GM23338 (cell line): Measurements from ENCODE around the gene NNAT. TPM values are rescaled to one million over a fixed set of nuclear protein-coding genes. Genes with fewer than 3 reads are reported as not detected.

Experiments
- ATAC-seq: fragments of 200-7000 bp; cut with Tn5 transposase; 3 replicates; pipeline ENCODE4 v1.9.1; 2020
- DNase-seq: peaks from one replicate; pipeline ENCODE4 v3.0.0-alpha.2; 2015; ENCODE audit warnings: low spot score
- H2AFZ ChIP-seq: fragments of 200-600 bp; sonication (generic); 2 replicates; pipeline ENCODE4 v1.8.0; 2016; ENCODE audit warnings: antibody characterized with exemption, mild to moderate bottlenecking, moderate library complexity
- H3F3A ChIP-seq: fragments of 200-600 bp; sonication (generic); replicated peaks from 2 replicates; pipeline ENCODE4 v1.8.0; 2017; ENCODE audit warnings: antibody characterized with exemption, mixed run types, low read depth
- H3K27ac ChIP-seq: fragments of 200-600 bp; sonication (generic); 2 replicates; pipeline ENCODE4 v1.6.1; 2016; ENCODE audit warnings: low read depth
- H3K27me3 ChIP-seq: fragments of 200-600 bp; sonication (generic); 2 replicates; pipeline ENCODE4 v1.8.0; 2016; ENCODE audit warnings: mild to moderate bottlenecking, mixed run types, moderate library complexity; ENCODE audit not compliant: insufficient read depth
- H3K36me3 ChIP-seq: fragments of 200-600 bp; sonication (generic); 2 replicates; pipeline ENCODE4 v1.8.0; 2016; ENCODE audit warnings: mild to moderate bottlenecking; ENCODE audit not compliant: insufficient read depth
- H3K4me1 ChIP-seq: fragments of 200-600 bp; sonication (generic); 2 replicates; pipeline ENCODE4 v1.8.0; 2016; ENCODE audit warnings: mild to moderate bottlenecking, moderate library complexity; ENCODE audit not compliant: insufficient read depth
- H3K4me2 ChIP-seq: fragments of 200-600 bp; sonication (generic); 2 replicates; pipeline ENCODE4 v1.7.1; 2017; ENCODE audit warnings: mixed run types
- H3K4me3 ChIP-seq: fragments of 200-600 bp; sonication (generic); 2 replicates; pipeline ENCODE4 v1.6.1; 2016; ENCODE audit warnings: mixed run types
- H3K79me2 ChIP-seq: fragments of 200-600 bp; sonication (generic); replicated peaks from 2 replicates; pipeline ENCODE4 v1.8.0; 2017; ENCODE audit warnings: mild to moderate bottlenecking; ENCODE audit not compliant: insufficient read depth
- H3K9me2 ChIP-seq: fragments of 200-600 bp; sonication (generic); 2 replicates; pipeline ENCODE4 v1.8.0; 2017; ENCODE audit not compliant: insufficient read depth
- H4K20me1 ChIP-seq: fragments of 200-600 bp; sonication (generic); replicated peaks from 2 replicates; pipeline ENCODE4 v1.8.0; 2017; ENCODE audit warnings: mild to moderate bottlenecking; ENCODE audit not compliant: insufficient read depth
- H3K27ac Mint-ChIP-seq: 2 replicates; pipeline ENCODE4 v1.8.0; 2020; ENCODE audit warnings: inconsistent platforms, mild to moderate bottlenecking, moderate library complexity, mixed read lengths
- H3K27me3 Mint-ChIP-seq: 3 replicates; pipeline ENCODE4 v1.8.0; 2022; ENCODE audit warnings: low read depth, mild to moderate bottlenecking, moderate library complexity, mixed read lengths, inconsistent platforms; ENCODE audit not compliant: insufficient read depth, poor library complexity
- H3K36me3 Mint-ChIP-seq: 3 replicates; pipeline ENCODE4 v1.8.0; 2021; ENCODE audit warnings: low read depth, mild to moderate bottlenecking, inconsistent platforms, moderate library complexity, mixed read lengths
- H3K4me1 Mint-ChIP-seq: 3 replicates; pipeline ENCODE4 v1.8.0; 2020; ENCODE audit warnings: mild to moderate bottlenecking, inconsistent platforms, mixed read lengths
- H3K4me3 Mint-ChIP-seq: 3 replicates; pipeline ENCODE4 v1.8.0; 2021; ENCODE audit warnings: moderate library complexity, mild to moderate bottlenecking, inconsistent platforms, mixed read lengths
- H3K9me3 Mint-ChIP-seq: 3 replicates; pipeline ENCODE4 v1.8.0; 2020; ENCODE audit warnings: moderate library complexity, mild to moderate bottlenecking, inconsistent platforms, mixed read lengths
- CREB1 ChIP-seq: fragments of 250-450 bp; sonication (Bioruptor Pico); IDR thresholded peaks from 2 replicates; pipeline ENCODE4 v1.5.0; 2020; ENCODE audit warnings: low read depth, mild to moderate bottlenecking, moderate library complexity
- CTCF ChIP-seq, 2 experiments: fragments of 200-600 bp in 1 of 2; sonication (generic) in 1 of 2; conservative IDR thresholded peaks; 2 replicates each; pipeline versions ENCODE4 v1.5.1 to v1.6.1; 2016 to 2017; ENCODE audit warnings: antibody characterized with exemption in 2 of 2, low read depth in 2 of 2, mild to moderate bottlenecking in 2 of 2, moderate library complexity in 1 of 2
- ETS1 ChIP-seq: IDR thresholded peaks from 2 replicates; pipeline ENCODE4 v1.6.1; 2016; ENCODE audit warnings: antibody characterized with exemption
- EZH2 ChIP-seq: fragments of 200-600 bp; sonication (generic); IDR thresholded peaks from one replicate; pipeline ENCODE4 v1.8.0; 2017; ENCODE audit warnings: antibody characterized with exemption, mild to moderate bottlenecking, low read depth; ENCODE audit not compliant: unreplicated experiment
- EZH2phosphoT487 ChIP-seq: fragments of 200-600 bp; sonication (generic); IDR thresholded peaks from one replicate; pipeline ENCODE4 v1.8.1; 2018; ENCODE audit warnings: antibody characterized with exemption; ENCODE audit not compliant: unreplicated experiment
- JUNB ChIP-seq: IDR thresholded peaks from one replicate; pipeline ENCODE4 v1.6.1; 2016; ENCODE audit warnings: antibody characterized with exemption; ENCODE audit not compliant: unreplicated experiment
- NANOG ChIP-seq: IDR thresholded peaks from 2 replicates; pipeline ENCODE4 v1.6.1; 2016; ENCODE audit warnings: antibody characterized with exemption, borderline replicate concordance
- POLR2AphosphoS5 ChIP-seq: IDR thresholded peaks from 2 replicates; pipeline ENCODE4 v1.6.1; 2016; ENCODE audit warnings: antibody characterized with exemption, low read depth
- REST ChIP-seq: IDR thresholded peaks from one replicate; pipeline ENCODE4 v1.6.1; 2018; ENCODE audit warnings: antibody characterized with exemption; ENCODE audit not compliant: unreplicated experiment
- STAT1 ChIP-seq: IDR thresholded peaks from one replicate; pipeline ENCODE4 v1.6.1; 2016; ENCODE audit warnings: antibody characterized with exemption; ENCODE audit not compliant: unreplicated experiment
- ZNF114 ChIP-seq: fragments of 250-450 bp; sonication (Bioruptor Pico); IDR thresholded peaks from 2 replicates; pipeline ENCODE4 v1.5.0; 2020; ENCODE audit warnings: mild to moderate bottlenecking, moderate library complexity
- ZNF331 ChIP-seq: fragments of 250-450 bp; sonication (Bioruptor Pico); IDR thresholded peaks from 2 replicates; pipeline ENCODE4 v1.5.0; 2020; ENCODE audit warnings: low read depth, mild to moderate bottlenecking, moderate library complexity
- polyA plus RNA-seq: library from polyadenylated mRNA; unstranded; fragments of >200 nt; fragmentation: Nextera tagmentation; extraction: Ambion mirVana; gene quantifications from 2 replicates; pipeline ENCODE4 v1.2.1, GENCODE V29; 2016
- total RNA-seq: library from RNA; depleted of rRNA; stranded (reverse); fragments of >200 nt; shearing (Covaris generic); gene quantifications from 2 replicates; pipeline ENCODE4 v1.2.3, GENCODE V29; 2014
- TF ChIP-seq, protein P1 (sequence below): fragments of 250-450 bp; sonication (Bioruptor Pico); IDR thresholded peaks from 2 replicates; pipeline ENCODE4 v1.5.0; 2020; ENCODE audit warnings: mild to moderate bottlenecking, moderate library complexity

The NNAT gene
- total and polyA plus RNA-seq, 2 experiments from 2014 or later, result 4.3 to 4.9 TPM

GRCh38 chr20:37513779-37514359 is 7.2 kb upstream of the NNAT start:
- H3K36me3 Mint-ChIP-seq, result peaks cover 50% of the 10 kb centered on the region
- H3K4me1 Mint-ChIP-seq, result peaks cover 33% of the 10 kb centered on the region
- H3K9me3 Mint-ChIP-seq, result no peaks in the 10 kb centered on the region
- no peak overlapping the region for H3K4me3 ChIP-seq
- no peak for ATAC-seq
- H3K27ac ChIP-seq, result no peak overlapping the region
- H3F3A ChIP-seq, result no peaks in the 10 kb centered on the region
- H3K27me3 ChIP-seq, result no peaks in the 10 kb centered on the region
- H2AFZ ChIP-seq, result no peak overlapping the region
- no peak overlapping the region for H3K4me3 Mint-ChIP-seq
- no peak for TF ChIP-seq EZH2phosphoT487
- no peak for TF ChIP-seq JUNB
- TF ChIP-seq ZNF114 (CRISPR knock-in tag), result no peak
- no peak for TF ChIP-seq STAT1
- TF ChIP-seq ZNF331 (CRISPR knock-in tag), result no peak
- TF ChIP-seq CTCF (conservative IDR thresholded peaks at IDR 0.05; ENCODE audit: low read depth in 2 of 2), result no peak
- no peak for TF ChIP-seq CREB1 (CRISPR knock-in tag)
- no peak for TF ChIP-seq EZH2
- TF ChIP-seq ETS1, result no peak
- TF ChIP-seq REST, result no peak
- no peak for TF ChIP-seq NANOG
- TF ChIP-seq, protein P1, sequence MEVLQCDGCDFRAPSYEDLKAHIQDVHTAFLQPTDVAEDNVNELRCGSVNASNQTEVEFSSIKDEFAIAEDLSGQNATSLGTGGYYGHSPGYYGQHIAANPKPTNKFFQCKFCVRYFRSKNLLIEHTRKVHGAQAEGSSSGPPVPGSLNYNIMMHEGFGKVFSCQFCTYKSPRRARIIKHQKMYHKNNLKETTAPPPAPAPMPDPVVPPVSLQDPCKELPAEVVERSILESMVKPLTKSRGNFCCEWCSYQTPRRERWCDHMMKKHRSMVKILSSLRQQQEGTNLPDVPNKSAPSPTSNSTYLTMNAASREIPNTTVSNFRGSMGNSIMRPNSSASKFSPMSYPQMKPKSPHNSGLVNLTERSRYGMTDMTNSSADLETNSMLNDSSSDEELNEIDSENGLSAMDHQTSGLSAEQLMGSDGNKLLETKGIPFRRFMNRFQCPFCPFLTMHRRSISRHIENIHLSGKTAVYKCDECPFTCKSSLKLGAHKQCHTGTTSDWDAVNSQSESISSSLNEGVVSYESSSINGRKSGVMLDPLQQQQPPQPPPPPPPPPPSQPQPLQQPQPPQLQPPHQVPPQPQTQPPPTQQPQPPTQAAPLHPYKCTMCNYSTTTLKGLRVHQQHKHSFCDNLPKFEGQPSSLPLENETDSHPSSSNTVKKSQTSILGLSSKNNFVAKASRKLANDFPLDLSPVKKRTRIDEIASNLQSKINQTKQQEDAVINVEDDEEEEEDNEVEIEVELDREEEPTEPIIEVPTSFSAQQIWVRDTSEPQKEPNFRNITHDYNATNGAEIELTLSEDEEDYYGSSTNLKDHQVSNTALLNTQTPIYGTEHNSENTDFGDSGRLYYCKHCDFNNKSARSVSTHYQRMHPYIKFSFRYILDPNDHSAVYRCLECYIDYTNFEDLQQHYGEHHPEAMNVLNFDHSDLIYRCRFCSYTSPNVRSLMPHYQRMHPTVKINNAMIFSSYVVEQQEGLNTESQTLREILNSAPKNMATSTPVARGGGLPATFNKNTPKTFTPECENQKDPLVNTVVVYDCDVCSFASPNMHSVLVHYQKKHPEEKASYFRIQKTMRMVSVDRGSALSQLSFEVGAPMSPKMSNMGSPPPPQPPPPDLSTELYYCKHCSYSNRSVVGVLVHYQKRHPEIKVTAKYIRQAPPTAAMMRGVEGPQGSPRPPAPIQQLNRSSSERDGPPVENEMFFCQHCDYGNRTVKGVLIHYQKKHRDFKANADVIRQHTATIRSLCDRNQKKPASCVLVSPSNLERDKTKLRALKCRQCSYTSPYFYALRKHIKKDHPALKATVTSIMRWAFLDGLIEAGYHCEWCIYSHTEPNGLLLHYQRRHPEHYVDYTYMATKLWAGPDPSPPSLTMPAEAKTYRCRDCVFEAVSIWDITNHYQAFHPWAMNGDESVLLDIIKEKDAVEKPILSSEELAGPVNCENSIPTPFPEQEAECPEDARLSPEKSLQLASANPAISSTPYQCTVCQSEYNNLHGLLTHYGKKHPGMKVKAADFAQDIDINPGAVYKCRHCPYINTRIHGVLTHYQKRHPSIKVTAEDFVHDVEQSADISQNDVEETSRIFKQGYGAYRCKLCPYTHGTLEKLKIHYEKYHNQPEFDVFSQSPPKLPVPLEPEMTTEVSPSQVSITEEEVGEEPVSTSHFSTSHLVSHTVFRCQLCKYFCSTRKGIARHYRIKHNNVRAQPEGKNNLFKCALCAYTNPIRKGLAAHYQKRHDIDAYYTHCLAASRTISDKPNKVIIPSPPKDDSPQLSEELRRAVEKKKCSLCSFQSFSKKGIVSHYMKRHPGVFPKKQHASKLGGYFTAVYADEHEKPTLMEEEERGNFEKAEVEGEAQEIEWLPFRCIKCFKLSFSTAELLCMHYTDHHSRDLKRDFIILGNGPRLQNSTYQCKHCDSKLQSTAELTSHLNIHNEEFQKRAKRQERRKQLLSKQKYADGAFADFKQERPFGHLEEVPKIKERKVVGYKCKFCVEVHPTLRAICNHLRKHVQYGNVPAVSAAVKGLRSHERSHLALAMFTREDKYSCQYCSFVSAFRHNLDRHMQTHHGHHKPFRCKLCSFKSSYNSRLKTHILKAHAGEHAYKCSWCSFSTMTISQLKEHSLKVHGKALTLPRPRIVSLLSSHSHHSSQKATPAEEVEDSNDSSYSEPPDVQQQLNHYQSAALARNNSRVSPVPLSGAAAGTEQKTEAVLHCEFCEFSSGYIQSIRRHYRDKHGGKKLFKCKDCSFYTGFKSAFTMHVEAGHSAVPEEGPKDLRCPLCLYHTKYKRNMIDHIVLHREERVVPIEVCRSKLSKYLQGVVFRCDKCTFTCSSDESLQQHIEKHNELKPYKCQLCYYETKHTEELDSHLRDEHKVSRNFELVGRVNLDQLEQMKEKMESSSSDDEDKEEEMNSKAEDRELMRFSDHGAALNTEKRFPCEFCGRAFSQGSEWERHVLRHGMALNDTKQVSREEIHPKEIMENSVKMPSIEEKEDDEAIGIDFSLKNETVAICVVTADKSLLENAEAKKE (CRISPR knock-in tag), result no peak
- no peak for TF ChIP-seq POLR2AphosphoS5
- H4K20me1 ChIP-seq, result peaks cover 46% of the 10 kb centered on the region
- H3K4me2 ChIP-seq, result no peak overlapping the region
- H3K27me3 Mint-ChIP-seq, result no peaks in the 10 kb centered on the region
- peaks cover 9% of the 10 kb centered on the region; the same call in 1 of the 2 replicates for H3K36me3 ChIP-seq
- H3K4me1 ChIP-seq, result peaks cover 26% of the 10 kb centered on the region
- no peaks in the 10 kb centered on the region for H3K9me2 ChIP-seq
- H3K27ac Mint-ChIP-seq, result no peak overlapping the region
- DNase-seq, result no peak
- H3K79me2 ChIP-seq, result peaks cover 40% of the 10 kb centered on the region
